Trophoblast cell (in vitro differentiated cells and primary cell): ENCODE data around the gene GRIN1.

Experiments
- DNase-seq, 2 donors: peaks; one replicate each; pipeline ENCODE4 v3.0.0-alpha.2; 2016
- H2AFZ ChIP-seq: 2 replicates; pipeline ENCODE4 v1.6.1; 2013; ENCODE audit warnings: low read length, moderate library complexity, mild to moderate bottlenecking; ENCODE audit not compliant: insufficient read depth, poor library complexity
- H2AK5ac ChIP-seq: 2 replicates; pipeline ENCODE4 v1.6.1; 2013; ENCODE audit warnings: mild to moderate bottlenecking, low read length
- H2BK120ac ChIP-seq: 2 replicates; pipeline ENCODE4 v1.6.1; 2013; ENCODE audit warnings: low read length, mild to moderate bottlenecking, moderate library complexity; ENCODE audit not compliant: insufficient read depth, poor library complexity
- H2BK12ac ChIP-seq: 2 replicates; pipeline ENCODE4 v1.6.1; 2013; ENCODE audit warnings: mild to moderate bottlenecking, low read length, moderate library complexity
- H2BK5ac ChIP-seq: 2 replicates; pipeline ENCODE4 v1.6.1; 2013; ENCODE audit warnings: low read length, low read depth, moderate library complexity, mild to moderate bottlenecking; ENCODE audit not compliant: poor library complexity
- H3K14ac ChIP-seq: 2 replicates; pipeline ENCODE4 v1.6.1; 2013; ENCODE audit warnings: mild to moderate bottlenecking, low read length
- H3K18ac ChIP-seq: 2 replicates; pipeline ENCODE4 v1.6.1; 2013; ENCODE audit warnings: mild to moderate bottlenecking, low read length
- H3K23ac ChIP-seq: 2 replicates; pipeline ENCODE4 v1.6.1; 2013; ENCODE audit warnings: low read length
- H3K27ac ChIP-seq: 2 replicates; pipeline ENCODE4 v1.5.1; 2013; ENCODE audit warnings: low read depth, mild to moderate bottlenecking, inconsistent platforms, low read length, moderate library complexity
- H3K27me3 ChIP-seq: 2 replicates; pipeline ENCODE4 v1.6.1; 2013; ENCODE audit warnings: inconsistent platforms, mild to moderate bottlenecking, low read length, moderate library complexity; ENCODE audit not compliant: insufficient read depth
- H3K36me3 ChIP-seq, 2 experiments: 1 replicate in 1 of 2; 2 replicates in 1 of 2; pipeline ENCODE4 v1.6.1; 2013; ENCODE audit warnings: low read length in 2 of 2, mild to moderate bottlenecking in 2 of 2, moderate library complexity in 1 of 2; ENCODE audit not compliant: insufficient read depth in 2 of 2, control insufficient read depth in 1 of 2
- H3K4ac ChIP-seq: 2 replicates; pipeline ENCODE4 v1.6.1; 2013; ENCODE audit warnings: low read depth, mild to moderate bottlenecking, low read length, moderate library complexity
- H3K4me1 ChIP-seq, 2 experiments: 1 replicate in 1 of 2; 2 replicates in 1 of 2; pipeline ENCODE4 v1.6.1; 2013; ENCODE audit warnings: low read length in 2 of 2, mild to moderate bottlenecking in 2 of 2, moderate library complexity in 1 of 2; ENCODE audit not compliant: insufficient read depth in 2 of 2, control insufficient read depth in 1 of 2
- H3K4me2 ChIP-seq: 2 replicates; pipeline ENCODE4 v1.6.1; 2013; ENCODE audit warnings: inconsistent platforms, mild to moderate bottlenecking, low read length, moderate library complexity
- H3K4me3 ChIP-seq: 2 replicates; pipeline ENCODE4 v1.5.1; 2013; ENCODE audit warnings: mild to moderate bottlenecking, low read depth, low read length, inconsistent platforms
- H3K79me1 ChIP-seq: one replicate; pipeline ENCODE4 v1.6.1; 2013; ENCODE audit warnings: low read length
- H3K79me2 ChIP-seq: 2 replicates; pipeline ENCODE4 v1.6.1; 2013; ENCODE audit warnings: low read length, mild to moderate bottlenecking; ENCODE audit not compliant: control insufficient read depth, insufficient read depth, poor library complexity
- H3K9ac ChIP-seq: 2 replicates; pipeline ENCODE4 v1.6.1; 2013; ENCODE audit warnings: mild to moderate bottlenecking, low read length
- H3K9me3 ChIP-seq: 2 replicates; pipeline ENCODE4 v1.6.1; 2013; ENCODE audit warnings: low read depth, mild to moderate bottlenecking, control low read depth, inconsistent platforms, low read length; ENCODE audit not compliant: insufficient read depth
- H4K12ac ChIP-seq: 2 replicates; pipeline ENCODE4 v1.6.1; 2013; ENCODE audit warnings: low read depth, mild to moderate bottlenecking, low read length, moderate library complexity
- H4K8ac ChIP-seq: 2 replicates; pipeline ENCODE4 v1.6.1; 2013; ENCODE audit warnings: low read depth, mild to moderate bottlenecking, low read length, moderate library complexity
- H4K91ac ChIP-seq: one replicate; pipeline ENCODE4 v1.6.1; 2013; ENCODE audit warnings: low read depth, mild to moderate bottlenecking, low read length, moderate library complexity
- WGBS: extraction: QIAGEN DNeasy Blood & Tissue Kit; methylation state at CpG from one replicate; pipeline ENCODE4 v1.1.7; 2013; ENCODE audit warnings: missing lambda C conversion rate; ENCODE audit not compliant: insufficient read length, insufficient coverage; ENCODE audit errors: extremely low coverage; 5-methylcytosine and 5-hydroxymethylcytosine counted together

GRIN1 gene

DNA sequence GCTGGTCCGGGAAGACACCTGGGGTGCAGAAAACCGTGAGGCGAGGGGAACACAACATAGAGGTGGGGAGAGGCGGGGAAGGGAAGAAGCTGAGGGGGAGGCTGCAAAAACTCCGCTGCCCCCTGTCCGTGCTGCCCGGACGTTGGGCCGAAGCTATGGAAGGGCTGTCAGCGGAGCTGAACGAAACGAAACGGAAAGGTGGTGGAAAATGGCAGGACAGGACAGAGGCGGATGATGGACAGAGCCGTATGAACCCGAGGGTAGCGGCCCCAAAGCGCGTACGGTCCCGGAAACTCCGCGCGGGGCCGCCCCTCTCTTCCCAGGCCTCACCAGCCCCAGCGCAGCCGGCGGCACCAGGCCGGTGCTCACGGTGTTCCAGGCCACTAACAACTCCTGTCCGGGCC lies 49.1 kb downstream of the GRIN1 start:
- Histone ChIP-seq H3K14ac (peak overlapping the region; percentile 75), H3K4me2 (peak overlapping the region; percentile 90)
- no CpG with 5 or more reads among the region's 31 CpGs for WGBS

DNA sequence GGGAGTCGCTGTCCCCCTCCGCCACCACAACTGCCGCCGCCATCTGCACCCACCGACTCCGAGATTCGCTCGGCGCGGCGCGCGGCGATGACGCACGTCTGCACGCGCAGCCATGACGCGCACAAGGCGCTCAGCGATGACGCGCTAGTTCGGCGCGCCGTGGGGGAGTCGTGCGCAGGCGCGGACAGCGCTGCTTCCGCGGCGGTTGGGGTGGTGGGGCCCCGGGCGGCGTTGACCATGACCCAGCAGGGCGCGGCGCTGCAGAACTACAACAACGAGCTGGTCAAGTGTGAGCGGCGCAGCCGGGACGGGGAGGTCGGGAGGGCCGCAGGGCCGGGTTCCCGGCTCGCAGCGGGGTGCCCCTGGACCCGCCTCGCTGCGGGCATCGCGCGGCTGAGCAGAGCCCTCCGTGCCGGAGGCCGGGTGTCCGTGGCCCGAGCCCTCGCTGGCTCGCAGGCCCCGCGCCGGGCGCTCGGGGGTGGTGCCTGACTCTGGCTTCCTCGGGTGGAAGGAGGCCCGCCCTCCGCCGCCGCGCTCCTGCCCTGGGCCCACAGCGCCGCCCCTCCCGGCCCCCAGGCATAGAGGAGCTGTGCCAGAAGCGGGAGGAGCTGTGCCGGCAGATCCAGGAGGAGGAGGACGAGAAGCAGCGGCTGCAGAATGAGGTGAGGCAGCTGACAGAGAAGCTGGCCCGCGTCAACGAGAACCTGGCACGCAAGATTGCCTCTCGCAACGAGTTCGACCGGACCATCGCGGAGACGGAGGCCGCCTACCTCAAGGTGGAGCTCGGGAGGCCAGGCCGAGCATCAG lies 49.7 kb downstream of the GRIN1 start, which contains the start of the genes ANAPC2 and SSNA1:
ANAPC2 (minus strand) TSS at position 71 of the 807 bp plus-strand sequence; CDS start at position 43, 28 bp downstream.
SSNA1 (plus strand) TSS at position 187 of the 807 bp plus-strand sequence; CDS start at position 238, 51 bp downstream.
- no peaks in the 10 kb centered on the region for H3K27me3 ChIP-seq
- H3K4me1 ChIP-seq = peaks cover 17 to 18% of the 10 kb centered on the region in 2 experiments
- H3K14ac ChIP-seq = peak within 1 kb of the TSS; percentile 75
- peak within 1 kb of the TSS; percentile 77 for H3K4ac ChIP-seq
- peak within 1 kb of the TSS; percentile 89 for H4K91ac ChIP-seq
- peak within 1 kb of the TSS; percentile 93 for H3K4me3 ChIP-seq
- peaks cover 5% of the 10 kb centered on the region for H3K79me1 ChIP-seq
- H3K36me3 ChIP-seq = peaks cover 59 to 63% of the 10 kb centered on the region in 2 experiments
- WGBS = no CpG with 5 or more reads among the region's 98 CpGs
- peak within 1 kb of the TSS; percentile 33 for H2BK120ac ChIP-seq
- peak within 1 kb of the TSS; percentile 73 for H2BK5ac ChIP-seq
- H3K18ac ChIP-seq = peak within 1 kb of the TSS; percentile 78
- peak; percentile 88 to 99 for DNase-seq
- peak within 1 kb of the TSS; percentile 90 for H3K4me2 ChIP-seq
- H4K8ac ChIP-seq = peak within 1 kb of the TSS; percentile 97
- peak within 1 kb of the TSS; percentile 94 for H3K9ac ChIP-seq
- H2AFZ ChIP-seq = peak within 1 kb of the TSS; percentile 77
- peak within 1 kb of the TSS; percentile 75 for H2AK5ac ChIP-seq
- H3K79me2 ChIP-seq = peaks cover 8% of the 10 kb centered on the region
- peak within 1 kb of the TSS; percentile 90 for H3K27ac ChIP-seq
- peak within 1 kb of the TSS; percentile 76 for H4K12ac ChIP-seq
- H2BK12ac ChIP-seq = no peak within 1 kb of the TSS
- no peak within 1 kb of the TSS for H3K23ac ChIP-seq
- peaks cover 2% of the 10 kb centered on the region for H3K9me3 ChIP-seq

More for the DNA sequence above, 49.1 kb downstream of the GRIN1 start:
- Histone ChIP-seq H3K23ac (no peak overlapping the region), H3K79me2 (peaks cover 8% of the 10 kb centered on the region), H3K27ac (peak overlapping the region; percentile 25), H2BK120ac (peak overlapping the region; percentile 29), H3K4ac (peak overlapping the region; percentile 77), H3K4me3 (peak overlapping the region; percentile 93), H2AK5ac (peak overlapping the region; percentile 75), H4K8ac (peak overlapping the region; percentile 97), H4K12ac (peak overlapping the region; percentile 71), H2BK5ac (no peak overlapping the region), H3K18ac (peak overlapping the region; percentile 78), H3K27me3 (no peaks in the 10 kb centered on the region), H2BK12ac (no peak overlapping the region), H3K9ac (peak overlapping the region; percentile 94), H3K4me1 (peaks cover 17 to 18% of the 10 kb centered on the region in 2 experiments), H3K79me1 (peaks cover 5% of the 10 kb centered on the region), H3K9me3 (peaks cover 2% of the 10 kb centered on the region), H2AFZ (peak overlapping the region; percentile 77), H3K36me3 (peaks cover 65 to 69% of the 10 kb centered on the region in 2 experiments), H4K91ac (peak overlapping the region; percentile 72)
- no peak for DNase-seq

DNA sequence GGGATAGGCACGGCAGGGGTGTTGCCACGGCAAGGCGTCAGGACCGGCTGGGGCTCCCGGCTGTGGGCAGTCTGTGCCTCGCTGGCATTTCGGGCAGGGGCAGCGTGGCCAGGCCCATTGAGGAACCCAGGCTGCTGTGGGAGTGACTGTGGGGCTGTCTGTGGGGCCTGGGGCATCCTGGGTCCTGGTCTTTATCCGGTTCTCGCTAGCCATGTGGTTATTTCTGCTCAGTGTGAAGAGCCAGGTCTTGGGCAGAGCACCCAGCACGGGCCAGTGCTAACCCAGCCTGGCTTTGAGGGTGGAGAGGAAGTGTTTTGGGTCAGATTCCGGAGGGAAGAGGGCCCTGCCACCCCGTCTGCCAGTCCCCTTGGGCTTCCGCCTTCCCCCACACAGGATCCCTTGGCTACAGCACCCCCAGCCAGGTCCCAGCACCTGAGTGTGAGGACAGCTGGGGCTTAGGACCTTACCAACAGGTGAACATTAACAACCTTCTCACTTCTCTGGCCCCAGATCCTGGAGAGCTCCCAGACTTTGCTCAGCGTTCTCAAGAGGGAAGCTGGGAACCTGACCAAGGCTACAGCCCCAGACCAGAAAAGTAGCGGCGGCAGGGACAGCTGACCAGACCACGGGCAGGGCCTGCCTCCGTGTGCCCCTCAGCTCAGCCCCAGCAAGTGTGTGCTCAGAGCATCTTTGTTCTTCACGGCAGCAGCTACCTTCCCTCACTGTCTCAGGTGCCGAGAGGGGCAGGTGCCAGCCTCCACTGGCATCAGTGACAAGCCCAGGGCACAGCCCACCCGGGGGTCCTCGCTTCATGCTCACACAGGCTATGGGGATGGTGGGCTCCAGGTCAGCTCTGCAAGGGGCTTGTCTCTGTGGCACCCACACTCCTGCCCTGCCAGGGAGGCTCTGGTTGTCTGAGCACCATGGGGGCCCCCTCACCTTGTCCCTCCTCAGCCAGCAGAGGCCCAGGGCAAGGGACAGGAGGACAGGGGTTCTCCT lies 50.6 kb downstream of the GRIN1 start:
- H3K79me1 ChIP-seq = peaks cover 5% of the 10 kb centered on the region
- H3K4me1 ChIP-seq = peaks cover 17 to 18% of the 10 kb centered on the region in 2 experiments
- peak overlapping the region; percentile 93 for H3K4me3 ChIP-seq
- H3K79me2 ChIP-seq = peaks cover 8% of the 10 kb centered on the region
- H3K36me3 ChIP-seq = peaks cover 50 to 54% of the 10 kb centered on the region in 2 experiments
- H2BK5ac ChIP-seq = no peak overlapping the region
- peak overlapping the region; percentile 20 for H4K12ac ChIP-seq
- H3K4me2 ChIP-seq = peak overlapping the region; percentile 86
- H3K18ac ChIP-seq = peak overlapping the region; percentile 37
- peak overlapping the region; percentile 90 for H3K27ac ChIP-seq
- H3K9ac ChIP-seq = peak overlapping the region; percentile 89
- H2AFZ ChIP-seq = no peak overlapping the region
- DNase-seq = no peak
- H2BK120ac ChIP-seq = no peak overlapping the region
- no peak overlapping the region for H2AK5ac ChIP-seq
- WGBS = no CpG with 5 or more reads among the region's 23 CpGs
- H3K9me3 ChIP-seq = peaks cover 2% of the 10 kb centered on the region
- H2BK12ac ChIP-seq = no peak overlapping the region
- no peaks in the 10 kb centered on the region for H3K27me3 ChIP-seq
- H3K23ac ChIP-seq = no peak overlapping the region
- H4K91ac ChIP-seq = no peak overlapping the region
- peak overlapping the region; percentile 43 for H4K8ac ChIP-seq
- H3K14ac ChIP-seq = peak overlapping the region; percentile 0
- H3K4ac ChIP-seq = peak overlapping the region; percentile 22

DNA sequence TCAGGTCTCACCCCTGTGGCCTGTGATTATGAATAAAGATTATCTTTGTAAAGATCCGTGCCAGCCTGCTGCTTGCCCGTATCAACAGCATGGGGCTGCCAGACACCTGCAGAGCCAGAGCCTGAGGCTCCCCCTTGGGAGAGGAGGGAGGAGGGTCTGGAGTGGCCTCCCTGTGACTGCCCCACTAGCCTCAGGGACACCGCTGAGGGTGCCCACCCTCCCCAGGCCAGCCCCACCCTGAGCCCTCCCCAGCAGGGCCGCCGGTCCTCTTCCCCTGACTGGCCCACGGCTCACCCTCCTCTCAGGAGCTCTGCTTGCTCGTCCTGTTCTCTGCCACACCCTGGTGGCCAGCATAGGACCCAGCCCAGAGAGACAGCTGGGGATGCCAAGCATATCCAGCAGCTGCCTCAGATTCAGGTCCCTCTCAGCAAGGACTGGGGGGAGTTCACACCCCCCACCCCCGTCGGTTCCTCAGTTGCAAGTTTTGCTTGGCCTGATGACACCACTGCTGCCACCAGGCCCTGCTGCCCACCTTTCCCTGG lies 51.4 kb downstream of the GRIN1 start:
- Histone ChIP-seq H3K27me3 (no peaks in the 10 kb centered on the region), H3K36me3 (peaks cover 43 to 46% of the 10 kb centered on the region in 2 experiments), H3K27ac (no peak overlapping the region), H4K12ac (no peak overlapping the region), H2BK120ac (no peak overlapping the region), H2AFZ (no peak overlapping the region), H3K4me1 (peaks cover 17 to 18% of the 10 kb centered on the region in 2 experiments), H3K79me2 (peaks cover 8% of the 10 kb centered on the region), H2BK12ac (no peak overlapping the region), H4K8ac (no peak overlapping the region), H3K4me2 (no peak overlapping the region), H3K4ac (no peak overlapping the region), H3K79me1 (peaks cover 5% of the 10 kb centered on the region), H3K9ac (no peak overlapping the region), H2AK5ac (no peak overlapping the region), H3K4me3 (no peak overlapping the region), H3K18ac (no peak overlapping the region), H3K9me3 (no peaks in the 10 kb centered on the region), H4K91ac (no peak overlapping the region), H3K23ac (no peak overlapping the region), H3K14ac (no peak overlapping the region), H2BK5ac (no peak overlapping the region)
- WGBS = no CpG with 5 or more reads among the region's 9 CpGs
- no peak for DNase-seq
